SH-SY5Y (cell line): ENCODE measurements around the gene LCAT.

Source experiments
- GATA2 ChIP-seq: IDR thresholded peaks from 2 replicates; pipeline ENCODE4 v1.6.1; 2011; ENCODE audit warnings: mild to moderate bottlenecking, low read depth, low read length
- GATA3 ChIP-seq: IDR thresholded peaks from 2 replicates; pipeline ENCODE4 v1.6.1; 2011; ENCODE audit warnings: low read depth, mild to moderate bottlenecking, low read length, moderate library complexity

The LCAT gene

GRCh38 chr16:67962135-67962534 lies 18.2 kb upstream of the LCAT start:
- TF ChIP-seq GATA3 (no peak), GATA2 (no peak)

- TF ChIP-seq GATA3 (no peak), GATA2 (no peak)
These were observed 17.6 kb upstream of the LCAT start for GRCh38 chr16:67961551-67961957.

GRCh38 chr16:67959536-67960329 lies 15.8 kb upstream of the LCAT start:
- TF ChIP-seq GATA3 (no peak), GATA2 (no peak)

GRCh38 chr16:67957622-67958021 lies 13.7 kb upstream of the LCAT start:
- TF ChIP-seq GATA3 (no peak), GATA2 (no peak)

GRCh38 chr16:67954421-67955196 lies 10.7 kb upstream of the LCAT start:
- TF ChIP-seq GATA2 (no peak), GATA3 (no peak)

GRCh38 chr16:67953641-67954375 lies 9.9 kb upstream of the LCAT start:
- no peak for TF ChIP-seq GATA2
- no peak for TF ChIP-seq GATA3

- no peak for TF ChIP-seq GATA3
- no peak for TF ChIP-seq GATA2
These were observed 7.6 kb upstream of the LCAT start for GRCh38 chr16:67951485-67951884.

GRCh38 chr16:67950335-67950843 lies 6.5 kb upstream of the LCAT start:
- TF ChIP-seq GATA2: no peak
- no peak for TF ChIP-seq GATA3

- TF ChIP-seq GATA2 (no peak), GATA3 (no peak)
These were observed 5.7 kb upstream of the LCAT start for GRCh38 chr16:67949645-67950044.

GRCh38 chr16:67948015-67948414 lies 4.1 kb upstream of the LCAT start:
- TF ChIP-seq GATA2: no peak
- no peak for TF ChIP-seq GATA3

GRCh38 chr16:67946966-67947558 lies 3.1 kb upstream of the LCAT start:
- no peak for TF ChIP-seq GATA2
- no peak for TF ChIP-seq GATA3

GRCh38 chr16:67946128-67946569 lies 2.2 kb upstream of the LCAT start:
- no peak for TF ChIP-seq GATA3
- no peak for TF ChIP-seq GATA2

- no peak for TF ChIP-seq GATA2
- TF ChIP-seq GATA3: no peak
These were observed 1.5 kb upstream of the LCAT start for GRCh38 chr16:67945392-67945933.
